Rectal smooth muscle tissue (tissue), 1 donor: ENCODE data around the gene CNOT4.

Source experiments
- H3K27ac ChIP-seq: one replicate; pipeline ENCODE4 v1.7.0; 2013; ENCODE audit warnings: low read depth, low read length, inconsistent platforms
- H3K27me3 ChIP-seq: one replicate; pipeline ENCODE4 v1.7.0; 2013; ENCODE audit warnings: low read length; ENCODE audit not compliant: control insufficient read depth, insufficient read depth
- H3K36me3 ChIP-seq: one replicate; pipeline ENCODE4 v1.7.0; 2013; ENCODE audit warnings: low read length; ENCODE audit not compliant: control insufficient read depth, insufficient read depth
- H3K4me1 ChIP-seq: one replicate; pipeline ENCODE4 v1.7.0; 2013; ENCODE audit warnings: low read length; ENCODE audit not compliant: control insufficient read depth, insufficient read depth
- H3K4me3 ChIP-seq: one replicate; pipeline ENCODE4 v1.7.0; 2013; ENCODE audit warnings: low read length
- H3K9ac ChIP-seq: one replicate; pipeline ENCODE4 v1.7.0; 2013; ENCODE audit warnings: low read length

CNOT4 gene, protein sequence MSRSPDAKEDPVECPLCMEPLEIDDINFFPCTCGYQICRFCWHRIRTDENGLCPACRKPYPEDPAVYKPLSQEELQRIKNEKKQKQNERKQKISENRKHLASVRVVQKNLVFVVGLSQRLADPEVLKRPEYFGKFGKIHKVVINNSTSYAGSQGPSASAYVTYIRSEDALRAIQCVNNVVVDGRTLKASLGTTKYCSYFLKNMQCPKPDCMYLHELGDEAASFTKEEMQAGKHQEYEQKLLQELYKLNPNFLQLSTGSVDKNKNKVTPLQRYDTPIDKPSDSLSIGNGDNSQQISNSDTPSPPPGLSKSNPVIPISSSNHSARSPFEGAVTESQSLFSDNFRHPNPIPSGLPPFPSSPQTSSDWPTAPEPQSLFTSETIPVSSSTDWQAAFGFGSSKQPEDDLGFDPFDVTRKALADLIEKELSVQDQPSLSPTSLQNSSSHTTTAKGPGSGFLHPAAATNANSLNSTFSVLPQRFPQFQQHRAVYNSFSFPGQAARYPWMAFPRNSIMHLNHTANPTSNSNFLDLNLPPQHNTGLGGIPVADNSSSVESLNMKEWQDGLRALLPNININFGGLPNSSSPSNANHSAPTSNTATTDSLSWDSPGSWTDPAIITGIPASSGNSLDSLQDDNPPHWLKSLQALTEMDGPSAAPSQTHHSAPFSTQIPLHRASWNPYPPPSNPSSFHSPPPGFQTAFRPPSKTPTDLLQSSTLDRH

DNA sequence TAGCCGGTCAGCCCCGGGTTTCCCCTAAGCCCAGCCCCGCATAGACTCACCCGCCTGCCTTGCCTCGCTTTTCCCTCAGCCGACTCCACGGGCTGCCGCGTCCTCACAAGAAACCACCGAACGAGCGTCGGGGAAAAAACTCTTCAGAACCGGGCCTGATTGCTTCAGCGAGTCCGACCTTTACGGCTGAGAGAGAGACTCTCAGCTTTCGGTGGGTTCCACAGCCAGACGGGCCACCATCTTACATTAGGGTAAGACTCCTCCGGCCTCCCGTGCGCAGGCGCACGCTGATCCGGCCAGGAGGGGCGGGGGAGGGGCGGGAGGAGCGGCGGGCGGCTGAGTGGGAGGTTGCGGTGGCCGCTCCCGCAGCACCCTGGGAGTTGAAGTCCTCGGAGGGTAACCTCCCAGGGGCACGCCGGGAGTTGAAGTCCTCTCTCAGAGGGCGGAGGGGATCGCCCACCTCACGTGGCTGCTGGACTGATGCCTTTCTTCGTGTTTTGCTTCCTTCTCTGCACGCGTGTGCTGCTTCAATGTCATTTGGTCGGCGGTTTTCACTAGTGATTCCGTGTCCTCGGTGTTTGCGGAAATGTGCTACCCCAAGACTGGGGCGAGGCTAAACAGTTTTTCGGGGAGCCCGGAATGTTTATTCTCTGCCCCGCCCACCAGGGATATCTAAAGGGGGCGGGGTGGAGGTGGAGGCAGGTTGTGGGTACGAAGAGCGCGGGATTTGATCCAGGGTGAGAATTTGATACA, at the start of gene CNOT4:
Gene CNOT4 (minus strand): TSS at position 264 of the 753 bp plus-strand sequence. CDS start 71,771 bp downstream, outside the sequence.
- H3K36me3 ChIP-seq: no peaks in the 10 kb centered on the region
- H3K4me1 ChIP-seq: peaks cover 14% of the 10 kb centered on the region
- no peaks in the 10 kb centered on the region for H3K27me3 ChIP-seq
- H3K27ac ChIP-seq: peak within 1 kb of the TSS; percentile 88
- peak within 1 kb of the TSS; percentile 89 for H3K9ac ChIP-seq
- H3K4me3 ChIP-seq: peak within 1 kb of the TSS; percentile 88

DNA sequence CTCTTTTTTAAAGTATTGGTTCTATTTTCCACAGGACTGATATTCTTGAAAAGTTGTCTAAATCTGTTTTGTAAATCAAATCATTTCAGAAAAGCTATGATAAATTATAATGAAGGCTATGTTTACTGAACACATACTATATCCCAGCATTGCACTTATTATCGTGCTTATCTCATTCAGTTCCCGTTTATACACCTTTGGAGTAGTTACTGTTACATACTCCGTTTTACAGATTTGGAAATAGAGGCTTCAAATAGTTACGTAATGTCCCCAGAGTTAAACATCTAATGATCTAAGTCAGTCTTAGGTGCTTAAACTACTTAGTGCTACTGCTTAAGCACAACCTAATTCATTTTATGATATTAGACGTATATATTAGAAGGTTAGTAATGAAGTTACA, 49.0 kb upstream of the CNOT4 start:
- H3K4me1 ChIP-seq: peaks cover 4% of the 10 kb centered on the region
- H3K36me3 ChIP-seq: no peaks in the 10 kb centered on the region
- no peak overlapping the region for H3K9ac ChIP-seq
- no peaks in the 10 kb centered on the region for H3K27me3 ChIP-seq
- peak overlapping the region; percentile 97 for H3K4me3 ChIP-seq
- peak overlapping the region; percentile 98 for H3K27ac ChIP-seq

DNA sequence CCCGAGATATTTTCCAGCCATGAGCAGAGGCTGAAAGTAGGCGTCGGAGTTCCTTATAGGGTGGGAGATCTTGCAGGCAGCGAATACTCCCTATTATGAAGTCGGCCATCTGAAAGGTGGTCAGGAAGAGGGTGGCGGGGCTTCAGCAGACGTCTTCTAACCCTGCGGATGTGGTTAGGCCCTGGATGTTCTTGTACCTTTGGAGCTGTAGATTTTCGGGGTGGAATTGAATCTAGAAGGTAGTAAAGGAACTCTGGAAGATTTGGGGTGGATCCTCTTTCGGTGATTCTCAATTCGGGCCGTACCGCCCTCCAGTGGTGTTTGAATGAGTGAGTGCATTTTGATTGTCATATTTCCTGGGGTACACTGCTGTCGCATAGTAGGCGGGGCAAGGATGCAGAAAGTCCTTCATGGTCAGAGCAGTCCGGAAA, 48.5 kb upstream of the CNOT4 start:
- H3K4me3 ChIP-seq: peak overlapping the region; percentile 97
- peak overlapping the region; percentile 98 for H3K27ac ChIP-seq
- peaks cover 4% of the 10 kb centered on the region for H3K4me1 ChIP-seq
- H3K9ac ChIP-seq: peak overlapping the region; percentile 85
- no peaks in the 10 kb centered on the region for H3K36me3 ChIP-seq
- H3K27me3 ChIP-seq: no peaks in the 10 kb centered on the region

DNA sequence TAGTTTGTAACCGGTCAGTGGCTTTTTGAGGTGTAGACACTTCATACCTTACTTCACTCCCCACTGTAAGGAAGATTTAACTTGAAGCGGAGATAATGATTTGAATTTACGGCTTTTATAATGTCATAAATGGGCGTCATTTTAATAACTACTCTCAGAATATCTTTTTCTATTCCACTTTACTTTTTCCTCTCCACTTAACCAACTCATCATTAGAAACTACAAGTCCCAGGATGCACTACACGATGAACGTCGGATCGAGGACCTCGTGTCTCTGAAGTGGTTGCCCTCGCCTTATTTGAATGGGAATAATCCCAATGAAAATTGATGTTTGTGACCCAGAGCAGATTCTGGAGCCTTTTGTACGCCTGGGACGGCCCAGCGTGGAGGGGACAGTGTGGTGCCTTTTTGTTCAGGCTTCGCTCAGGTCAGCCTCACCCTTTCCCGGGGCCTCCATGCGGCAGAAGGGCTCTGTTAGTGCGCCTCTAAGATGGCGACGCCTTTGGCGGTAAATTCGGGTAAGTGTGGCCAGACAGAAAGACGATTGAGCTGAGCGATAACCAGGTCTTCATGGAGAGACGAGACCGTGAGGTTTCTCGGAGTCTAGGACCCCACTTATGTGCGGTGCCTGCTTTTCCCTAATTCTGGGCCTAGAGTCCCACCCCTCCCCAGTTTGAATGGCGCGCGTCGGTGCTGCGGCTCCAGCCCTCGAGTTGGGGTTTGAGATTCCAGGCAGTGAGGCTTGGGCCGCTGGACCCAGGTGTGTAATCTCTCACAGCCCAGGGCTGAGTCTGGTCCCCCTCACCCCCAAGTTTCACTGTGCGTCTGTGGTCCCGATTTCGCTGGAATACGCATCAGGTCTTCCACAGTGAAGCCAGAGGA, 47.8 kb upstream of the CNOT4 start, which contains the start of gene NUP205:
Gene NUP205 (plus strand): TSS at position 463 of the 882 bp plus-strand sequence. CDS start 28 bp downstream, at position 491.
- Histone ChIP-seq H3K27ac (peak within 1 kb of the TSS; percentile 98), H3K9ac (peak within 1 kb of the TSS; percentile 85), H3K4me1 (peaks cover 4% of the 10 kb centered on the region), H3K27me3 (no peaks in the 10 kb centered on the region), H3K4me3 (peak within 1 kb of the TSS; percentile 97), H3K36me3 (no peaks in the 10 kb centered on the region)

DNA sequence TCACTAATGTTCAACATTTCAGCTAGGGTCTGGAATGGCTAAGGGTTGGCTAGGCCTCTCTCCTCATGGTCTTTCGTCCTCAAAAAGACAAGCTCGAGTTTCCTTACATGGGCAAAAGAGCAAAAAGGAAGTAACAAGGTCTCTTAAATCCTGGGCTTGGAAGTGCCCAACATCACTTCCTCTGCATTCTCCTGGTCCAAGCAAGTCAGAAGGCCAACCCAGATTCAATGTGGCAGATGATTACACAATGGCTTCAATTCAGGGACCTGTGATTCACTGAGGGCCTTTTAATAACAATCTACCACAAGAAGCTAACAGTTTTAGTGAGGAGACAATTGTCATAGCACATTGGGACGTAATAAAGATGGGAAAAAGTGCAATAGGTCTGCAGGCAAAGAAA, 43.4 kb upstream of the CNOT4 start:
- no peaks in the 10 kb centered on the region for H3K36me3 ChIP-seq

DNA sequence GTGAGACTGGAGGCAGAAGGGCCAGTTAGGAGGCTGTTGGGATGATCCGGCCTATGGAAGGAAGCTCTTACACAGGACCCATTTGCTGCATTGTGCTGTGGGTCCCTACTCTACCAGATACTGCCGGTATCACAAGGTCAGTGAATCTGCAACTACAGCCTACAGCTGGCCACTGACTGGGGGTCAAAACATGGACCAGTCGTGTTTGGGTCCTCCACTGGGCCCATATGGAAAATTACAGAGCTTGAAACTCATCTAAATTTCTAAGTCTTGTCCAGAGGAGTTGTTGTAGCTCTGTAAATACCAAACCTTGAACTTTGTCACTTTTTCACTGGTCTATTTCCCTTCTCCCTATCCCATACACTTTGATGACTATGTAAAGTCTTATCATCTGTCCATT, 42.2 kb upstream of the CNOT4 start:
- Histone ChIP-seq H3K36me3 (no peaks in the 10 kb centered on the region), H3K4me1 (no peaks in the 10 kb centered on the region), H3K27ac (no peak overlapping the region), H3K27me3 (no peaks in the 10 kb centered on the region), H3K4me3 (no peak overlapping the region), H3K9ac (no peak overlapping the region)

More for the DNA sequence above, 43.4 kb upstream of the CNOT4 start:
- H3K27me3 ChIP-seq: no peaks in the 10 kb centered on the region
- no peak overlapping the region for H3K9ac ChIP-seq
- H3K4me1 ChIP-seq: no peaks in the 10 kb centered on the region
- H3K4me3 ChIP-seq: no peak overlapping the region
- no peak overlapping the region for H3K27ac ChIP-seq

DNA sequence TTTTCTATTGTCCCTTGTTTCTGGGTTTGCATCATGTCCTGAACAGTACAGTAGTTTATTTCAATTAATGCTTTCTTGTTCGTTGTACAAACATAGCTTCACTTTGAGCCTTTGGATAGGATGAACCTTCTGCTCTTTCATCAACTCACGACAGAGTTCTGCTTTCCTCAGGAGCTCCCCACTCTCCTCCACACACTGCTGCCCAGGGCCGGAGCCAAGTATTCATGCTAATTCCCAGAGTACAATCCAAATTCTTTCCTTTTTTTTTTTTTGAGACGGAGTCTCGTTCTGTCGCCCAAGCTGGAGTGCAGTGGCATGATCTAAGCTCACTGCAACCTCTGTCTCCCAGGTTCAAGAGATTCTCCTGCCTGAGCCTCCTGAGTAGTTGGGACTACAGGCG, 40.3 kb upstream of the CNOT4 start:
- no peaks in the 10 kb centered on the region for H3K4me1 ChIP-seq
- no peaks in the 10 kb centered on the region for H3K27me3 ChIP-seq
- no peaks in the 10 kb centered on the region for H3K36me3 ChIP-seq
- H3K4me3 ChIP-seq: no peak overlapping the region
- H3K9ac ChIP-seq: no peak overlapping the region
- H3K27ac ChIP-seq: no peak overlapping the region

DNA sequence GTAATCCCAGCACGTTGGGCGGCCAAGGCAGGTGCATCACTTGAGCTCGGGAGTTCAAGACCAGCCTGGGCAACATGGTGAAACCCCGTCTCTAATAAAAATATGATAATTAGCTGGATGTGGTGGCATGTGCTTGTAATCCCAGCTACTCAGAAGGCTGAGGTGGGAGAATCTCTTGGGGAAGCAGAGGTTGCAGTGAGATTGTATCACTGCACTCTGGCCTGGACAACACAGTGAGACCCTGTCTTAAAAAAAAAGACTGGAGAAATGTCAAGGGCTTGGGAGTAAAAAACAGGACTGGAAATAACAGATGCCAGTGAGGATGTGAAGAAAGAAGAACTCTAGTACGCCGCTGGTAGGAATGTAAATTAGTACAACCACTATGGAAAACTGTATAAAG, 31.1 kb upstream of the CNOT4 start:
- no peaks in the 10 kb centered on the region for H3K27me3 ChIP-seq
- no peak overlapping the region for H3K27ac ChIP-seq
- H3K4me3 ChIP-seq: no peak overlapping the region
- H3K4me1 ChIP-seq: no peaks in the 10 kb centered on the region
- H3K9ac ChIP-seq: no peak overlapping the region
- H3K36me3 ChIP-seq: no peaks in the 10 kb centered on the region

DNA sequence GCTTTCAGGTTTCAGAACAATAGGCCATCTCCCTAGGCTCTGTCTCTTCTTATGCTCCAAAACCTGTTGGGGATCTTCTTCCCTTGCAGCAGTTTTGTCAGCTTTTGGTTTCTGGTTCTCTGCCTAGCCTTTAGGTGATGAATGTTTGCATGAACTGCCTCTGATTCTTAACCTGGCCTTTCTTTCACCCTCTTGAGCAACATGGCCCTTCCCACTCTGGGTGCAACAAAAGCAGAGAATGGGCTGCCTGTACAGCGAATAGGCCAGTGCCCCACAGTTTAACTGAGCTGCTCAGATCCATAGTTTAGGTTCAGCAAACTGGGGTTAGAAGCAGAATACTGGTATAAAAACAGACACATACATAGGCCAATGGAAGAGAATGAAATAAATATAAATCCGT, 29.7 kb upstream of the CNOT4 start:
- no peaks in the 10 kb centered on the region for H3K36me3 ChIP-seq
- H3K4me1 ChIP-seq: no peaks in the 10 kb centered on the region
- no peak overlapping the region for H3K27ac ChIP-seq
- no peak overlapping the region for H3K4me3 ChIP-seq
- no peak overlapping the region for H3K9ac ChIP-seq
- no peaks in the 10 kb centered on the region for H3K27me3 ChIP-seq

DNA sequence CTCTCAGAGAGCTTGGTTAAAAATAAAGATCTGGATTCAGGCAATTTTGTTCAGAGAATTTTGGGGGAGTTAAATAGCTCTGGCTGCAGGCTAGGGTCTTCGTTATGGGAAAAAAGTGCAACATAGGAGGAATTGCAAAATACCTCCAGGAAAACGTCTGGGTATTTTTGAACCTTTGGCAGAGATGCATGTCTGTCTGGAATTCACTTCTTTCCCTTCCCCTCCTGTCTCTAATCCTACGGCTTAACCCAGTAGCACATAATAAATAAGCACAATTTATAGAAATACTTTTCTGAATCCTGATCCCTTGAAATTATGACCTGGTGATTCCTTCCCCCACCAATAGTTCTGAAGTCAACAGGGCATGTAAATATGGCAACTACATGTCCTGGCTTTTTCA, 28.5 kb upstream of the CNOT4 start:
- Histone ChIP-seq H3K4me3 (no peak overlapping the region), H3K9ac (no peak overlapping the region), H3K27ac (no peak overlapping the region), H3K36me3 (no peaks in the 10 kb centered on the region), H3K4me1 (no peaks in the 10 kb centered on the region), H3K27me3 (no peaks in the 10 kb centered on the region)

DNA sequence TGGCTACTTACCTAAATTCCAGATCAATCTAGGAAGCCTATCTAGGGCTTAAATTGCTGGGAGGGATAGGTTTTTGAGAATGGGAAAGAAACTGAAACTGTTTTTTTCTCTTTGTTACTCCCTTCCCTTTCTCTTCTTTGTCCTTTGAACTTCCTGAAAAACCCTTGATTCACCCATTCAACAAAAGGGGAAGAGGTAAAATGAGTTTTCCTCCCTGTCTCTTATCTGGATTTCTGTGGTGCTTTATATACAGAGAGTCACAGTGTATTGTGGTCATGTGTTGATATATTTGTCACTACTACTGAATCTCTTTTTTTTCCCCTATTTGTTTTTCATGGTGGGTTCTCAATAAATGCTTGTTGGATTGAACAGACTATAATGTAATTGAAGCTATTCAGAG, 28.0 kb upstream of the CNOT4 start:
- Histone ChIP-seq H3K4me1 (no peaks in the 10 kb centered on the region), H3K9ac (no peak overlapping the region), H3K27me3 (no peaks in the 10 kb centered on the region), H3K27ac (no peak overlapping the region), H3K4me3 (no peak overlapping the region), H3K36me3 (no peaks in the 10 kb centered on the region)
